GM21367 (cell line): ENCODE data around the gene OR4C12.
"Not testable (repeated sequence)": the region's sequence is repeated elsewhere in the genome, so short reads cannot be mapped to it uniquely, and the experiment has no call there.

Source experiments
- ATAC-seq: cut with Tn5 transposase; IDR thresholded peaks from one replicate; pipeline ENCODE4 v1.9.1; 2021; ENCODE audit not compliant: unreplicated experiment

The OR4C12 gene

GRCh38 chr11:49982435-49982834, at the start of gene OR4C12:
Gene OR4C12 (minus strand): TSS chr11:49982535. CDS start chr11:49982501, 34 bp downstream.
- not testable (repeated sequence) for ATAC-seq

GRCh38 chr11:50030193-50030592, 47.9 kb upstream of the OR4C12 start:
- ATAC-seq = no peak

GRCh38 chr11:49995565-49995964, 13.2 kb upstream of the OR4C12 start:
- ATAC-seq = no peak

GRCh38 chr11:49973439-49973838, 8.9 kb downstream of the OR4C12 start:
- ATAC-seq = not testable (repeated sequence)

GRCh38 chr11:49952091-49952490, 30.2 kb downstream of the OR4C12 start, which contains the start of gene OR4C13:
Gene OR4C13 (plus strand): TSS chr11:49952391. CDS start chr11:49952423, 32 bp downstream.
- ATAC-seq = no peak

- not testable (repeated sequence) for ATAC-seq
Measured at GRCh38 chr11:49948701-49949100, 33.6 kb downstream of the OR4C12 start.
